Transverse colon (tissue), 4 donors: Measurements from ENCODE around the gene GAREM1. TPM values are rescaled to one million over a fixed set of nuclear protein-coding genes. Genes with fewer than 3 reads are reported as not detected.

Source experiments
- DNase-seq: peaks from one replicate; pipeline ENCODE4 v3.0.0-alpha.2; 2019
- H3K27ac ChIP-seq, 4 donors: fragments of 200-600 bp; sonication (generic); 2 replicates each; pipeline ENCODE4 v1.5.1; 2016 to 2018; ENCODE audit warnings: inconsistent platforms in 4 of 4
- H3K27me3 ChIP-seq: fragments of 200-600 bp; sonication (generic); 2 replicates; pipeline ENCODE4 v1.5.1; 2017; ENCODE audit warnings: inconsistent platforms
- H3K36me3 ChIP-seq, 4 donors: fragments of 200-600 bp; sonication (generic); 2 replicates each; pipeline ENCODE4 v1.5.1; 2017 to 2019; ENCODE audit warnings: inconsistent platforms in 4 of 4
- H3K4me1 ChIP-seq, 4 donors: fragments of 200-600 bp; sonication (generic); 2 replicates each; pipeline ENCODE4 v1.5.1; 2017 to 2020; ENCODE audit warnings: inconsistent platforms in 4 of 4
- H3K4me3 ChIP-seq, 4 donors: fragments of 200-600 bp; sonication (generic); 1 replicate in 1 of 4; 2 replicates in 3 of 4; pipeline versions ENCODE4 v1.5.1 to v1.6.1; 2017 to 2019; ENCODE audit warnings: inconsistent platforms in 4 of 4
- H3K9me3 ChIP-seq, 2 donors: fragments of 200-600 bp; sonication (generic); 2 replicates each; pipeline ENCODE4 v1.5.1; 2017 to 2019; ENCODE audit warnings: inconsistent platforms in 2 of 2
- CTCF ChIP-seq, 5 experiments: fragments of 200-600 bp in 3 of 5; fragments of 450-650 bp in 2 of 5; sonication (generic) in 3 of 5; IDR thresholded peaks; 1 replicate in 2 of 5; 2 replicates in 3 of 5; pipeline ENCODE4 v1.5.1; 2016 to 2017; ENCODE audit warnings: antibody characterized with exemption in 5 of 5, inconsistent platforms in 3 of 5, mild to moderate bottlenecking in 2 of 5, moderate library complexity in 1 of 5
- EP300 ChIP-seq: sonication (generic); formaldehyde crosslinking; IDR thresholded peaks from one replicate; pipeline ENCODE4 v1.6.1; 2017; ENCODE audit warnings: antibody characterized with exemption, low read depth
- POLR2A ChIP-seq: fragments of 450-650 bp; IDR thresholded peaks from one replicate; pipeline ENCODE4 v1.6.1; 2016; ENCODE audit warnings: antibody characterized with exemption, mild to moderate bottlenecking, moderate library complexity
- POLR2AphosphoS5 ChIP-seq, 3 donors: sonication (generic); formaldehyde crosslinking; IDR thresholded peaks; one replicate each; pipeline ENCODE4 v1.6.1; 2016; ENCODE audit warnings: antibody characterized with exemption in 3 of 3
- WGBS, 2 donors: methylation state at CpG; one replicate each; pipeline ENCODE4 v1.1.5; 2018; ENCODE audit warnings: low coverage in 1 of 2; 5-methylcytosine and 5-hydroxymethylcytosine counted together
- in situ Hi-C, 4 donors: fragments of 200-750 bp; cut with MboI; loops; one replicate each; pipeline versions ENCODE4 v1.15.0 to v1.15.1; 2017; ENCODE audit warnings: low sequenced_read_pairs in 3 of 4, low pct_ligation_motif_present in 1 of 4, low pct_unique_long_range_greater_than_20kb in 1 of 4
- intact Hi-C: fragments of 100-400 bp; cut with DNase I; formaldehyde crosslinking; loops from one replicate; pipeline ENCODE4 v1.15.1; 2023; ENCODE audit warnings: low total_unique reads
- total RNA-seq, 4 donors: library from RNA; depleted of rRNA; stranded (reverse); fragments of >200 nt; gene quantifications; one replicate each; pipeline ENCODE4 v1.1.0, GENCODE V29; 2016

GAREM1 gene
- total RNA-seq, 4 donors from 2014 or later: 7.9 to 47.6 (median 25.9) TPM

GRCh38 chr18:32251466-32251865 is 219.2 kb downstream of the GAREM1 start:
- no peaks in the 10 kb centered on the region for H3K9me3 ChIP-seq
- DNase-seq: no peak
- intact Hi-C loops (no loop called here), in situ Hi-C loops (loop anchor here in 2 of 4 donors (10.0 to 25.0 kb wide), 2 partner anchors 87 to 311 kb away; no protein-coding TSS in a partner anchor)
- no peaks in the 10 kb centered on the region for H3K27me3 ChIP-seq
- no peaks in the 10 kb centered on the region for H3K4me1 ChIP-seq
- TF ChIP-seq EP300: no peak
- no peak for TF ChIP-seq POLR2A
- TF ChIP-seq POLR2AphosphoS5 (IDR thresholded peaks at IDR 0.05): no peak
- TF ChIP-seq CTCF (IDR thresholded peaks at IDR 0.05): no peak
- no peak overlapping the region for H3K4me3 ChIP-seq
- H3K36me3 ChIP-seq: no peaks in the 10 kb centered on the region
- WGBS, 2 donors: 69 to 79% methylated on average over 3 of the region's 3 CpGs
- no peak overlapping the region for H3K27ac ChIP-seq

- 86 to 88% methylated on average over 8 of the region's 8 CpGs for WGBS, 2 donors
- Histone ChIP-seq H3K27me3 (no peaks in the 10 kb centered on the region), H3K4me3 (no peak overlapping the region), H3K27ac (no peak overlapping the region), H3K4me1 (no peaks in the 10 kb centered on the region), H3K36me3 (no peaks in the 10 kb centered on the region), H3K9me3 (no peaks in the 10 kb centered on the region)
- intact Hi-C loops (no loop called here), in situ Hi-C loops (loop anchor here in 1 of 4 donors (10.0 kb wide), 1 partner anchor 65 kb away; no protein-coding TSS in a partner anchor)
- no peak for TF ChIP-seq CTCF (IDR thresholded peaks at IDR 0.05)
- TF ChIP-seq POLR2A: no peak
- no peak for TF ChIP-seq EP300
- no peak for TF ChIP-seq POLR2AphosphoS5 (IDR thresholded peaks at IDR 0.05)
- DNase-seq: no peak
These were observed 221.3 kb downstream of the GAREM1 start for GRCh38 chr18:32249147-32249929.

- DNase-seq: no peak
- TF ChIP-seq POLR2AphosphoS5 (IDR thresholded peaks at IDR 0.05): no peak
- TF ChIP-seq EP300: no peak
- TF ChIP-seq CTCF (IDR thresholded peaks at IDR 0.05): no peak
- TF ChIP-seq POLR2A: no peak
- intact Hi-C loops: no loop called here
- Histone ChIP-seq H3K9me3 (no peaks in the 10 kb centered on the region), H3K27ac (no peak overlapping the region), H3K36me3 (no peaks in the 10 kb centered on the region), H3K27me3 (no peaks in the 10 kb centered on the region), H3K4me1 (no peaks in the 10 kb centered on the region), H3K4me3 (no peak overlapping the region)
- in situ Hi-C loops: loop anchor here in 1 of 4 donors (10.0 kb wide), 1 partner anchor 60 kb away; no protein-coding TSS in a partner anchor
- 79 to 100% methylated on average over 4 to 5 of the region's 5 CpGs for WGBS, 2 donors
These were observed 225.8 kb downstream of the GAREM1 start for GRCh38 chr18:32244881-32245280.

- Histone ChIP-seq H3K27ac (no peak overlapping the region), H3K4me1 (no peaks in the 10 kb centered on the region), H3K4me3 (no peak overlapping the region), H3K9me3 (no peaks in the 10 kb centered on the region), H3K27me3 (no peaks in the 10 kb centered on the region), H3K36me3 (no peaks in the 10 kb centered on the region)
- intact Hi-C loops: no loop called here
- in situ Hi-C loops: loop anchor here in 1 of 4 donors (10.0 kb wide), 1 partner anchor 59 kb away; no protein-coding TSS in a partner anchor
- no peak for TF ChIP-seq POLR2AphosphoS5 (IDR thresholded peaks at IDR 0.05)
- no peak for TF ChIP-seq POLR2A
- no peak for TF ChIP-seq CTCF (IDR thresholded peaks at IDR 0.05)
- TF ChIP-seq EP300: no peak
- 89% methylated on average over 6 of the region's 6 CpGs; no CpG with 5 or more reads in 1 of the 2 donors for WGBS, 2 donors
- DNase-seq: no peak
These were observed 227.3 kb downstream of the GAREM1 start for GRCh38 chr18:32243358-32243757.
